GM12891 (cell line): ENCODE data around the gene SMOC2.
"Not testable (repeated sequence)": the region's sequence is repeated elsewhere in the genome, so short reads cannot be mapped to it uniquely, and the experiment has no call there.

ENCODE experiments used
- PAX5 ChIP-seq: IDR thresholded peaks from 2 replicates; pipeline ENCODE4 v1.6.1; 2011; ENCODE audit warnings: low read length, moderate library complexity, mild to moderate bottlenecking; ENCODE audit not compliant: insufficient read depth, severe bottlenecking
- POLR2A ChIP-seq: IDR thresholded peaks from 2 replicates; pipeline ENCODE4 v1.6.1; 2011; ENCODE audit warnings: low read depth, low read length, control low read depth
- POLR2AphosphoS5 ChIP-seq: IDR thresholded peaks from 2 replicates; pipeline ENCODE4 v1.6.1; 2011; ENCODE audit warnings: low read depth, low read length, control low read depth
- POU2F2 ChIP-seq: IDR thresholded peaks from 2 replicates; pipeline ENCODE4 v1.6.1; 2011; ENCODE audit warnings: low read depth, mild to moderate bottlenecking, control low read depth, low read length, moderate library complexity
- SPI1 ChIP-seq: IDR thresholded peaks from 2 replicates; pipeline ENCODE4 v1.6.1; 2011; ENCODE audit warnings: low read depth, low read length, control low read depth
- TAF1 ChIP-seq: IDR thresholded peaks from 2 replicates; pipeline ENCODE4 v1.6.1; 2011; ENCODE audit warnings: low read depth, low read length, control low read depth

GRCh38 chr6:168573276-168573835 is 132.4 kb downstream of the SMOC2 start:
- TF ChIP-seq POLR2AphosphoS5, TAF1, POLR2A, SPI1, PAX5, POU2F2: not testable (repeated sequence)
